Gastroesophageal sphincter (tissue), 3 donors: ENCODE results near the gene TMEM178B.

Source experiments
- CTCF ChIP-seq, 4 experiments: fragments of 200-600 bp in 2 of 4; fragments of 450-650 bp in 2 of 4; sonication (generic) in 1 of 4; IDR thresholded peaks; one replicate each; pipeline ENCODE4 v1.5.1; 2017 to 2019; ENCODE audit warnings: antibody characterized with exemption in 4 of 4, mild to moderate bottlenecking in 2 of 4, moderate library complexity in 2 of 4
- EP300 ChIP-seq: sonication (generic); formaldehyde crosslinking; IDR thresholded peaks from one replicate; pipeline ENCODE4 v1.6.1; 2017; ENCODE audit warnings: antibody characterized with exemption, mild to moderate bottlenecking
- POLR2A ChIP-seq, 2 donors: fragments of 450-650 bp; IDR thresholded peaks; one replicate each; pipeline ENCODE4 v1.6.1; 2017; ENCODE audit warnings: antibody characterized with exemption in 2 of 2, mild to moderate bottlenecking in 2 of 2, moderate library complexity in 1 of 2
- POLR2AphosphoS5 ChIP-seq: sonication (generic); formaldehyde crosslinking; IDR thresholded peaks from one replicate; pipeline ENCODE4 v1.6.1; 2017; ENCODE audit warnings: antibody characterized with exemption

DNA sequence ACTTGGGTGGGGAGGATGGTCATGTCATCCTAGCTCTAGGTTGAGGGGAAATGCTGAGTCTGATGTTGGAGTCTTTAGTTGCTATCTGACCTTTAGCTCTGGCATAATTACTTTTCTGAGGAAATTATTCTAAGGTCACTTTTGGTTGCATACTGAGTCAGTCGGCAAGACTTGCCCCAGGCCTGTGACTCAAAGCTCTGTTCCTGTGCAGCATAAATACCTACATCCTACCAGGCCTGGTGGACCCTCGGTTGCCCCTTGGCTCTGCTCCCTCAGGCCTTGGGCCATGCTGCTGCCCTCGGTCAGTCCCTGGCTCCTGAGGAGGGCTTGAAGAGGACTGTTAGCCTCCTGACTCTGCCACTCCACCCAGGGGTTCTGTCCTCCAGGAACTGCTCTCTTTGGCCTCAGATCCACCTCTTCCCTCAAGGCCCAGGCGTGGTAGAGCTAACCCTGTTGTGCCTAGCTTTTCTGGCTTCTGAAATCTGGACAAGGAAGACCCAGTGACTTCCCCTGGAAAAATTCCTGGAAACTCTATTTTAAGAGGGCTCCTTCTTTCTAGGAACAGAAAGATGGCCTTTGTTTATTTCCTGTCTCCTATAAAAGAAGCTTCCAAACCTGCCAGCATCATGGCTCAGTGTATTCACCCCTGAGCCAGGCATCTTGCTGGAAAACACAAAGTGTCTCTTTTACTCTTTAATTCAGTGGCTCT, 71.2 kb downstream of the TMEM178B start:
- TF ChIP-seq CTCF (IDR thresholded peaks at IDR 0.05) (no peak), POLR2A (IDR thresholded peaks at IDR 0.05) (no peak), POLR2AphosphoS5 (no peak), EP300 (no peak)
